HL-60/S4 treated with retinoic acid at 250 ng/mL for 4 days and 3 days (cell line): ENCODE measurements around the gene GCC1.
"Not testable (repeated sequence)": the region's sequence is repeated elsewhere in the genome, so short reads cannot be mapped to it uniquely, and the experiment has no call there.

ENCODE experiments used
- in situ Hi-C: fragments of 300-500 bp; cut with MboI; formaldehyde crosslinking; loops from 2 replicates; pipeline ENCODE4 v1.7.0; 2022; ENCODE audit warnings: low sequenced_read_pairs

GCC1 gene

GRCh38 chr7:127591189-127591588 is 5.8 kb upstream of the GCC1 start:
- in situ Hi-C loops: no loop called here

GRCh38 chr7:127589896-127590295 is 4.5 kb upstream of the GCC1 start:
- in situ Hi-C loops: no loop called here

- in situ Hi-C loops: no loop called here
Observed at GRCh38 chr7:127588697-127589482, 3.5 kb upstream of the GCC1 start.

GRCh38 chr7:127588019-127588696 is 2.8 kb upstream of the GCC1 start, which contains the start of gene ARF5:
ARF5 (plus strand) TSS chr7:127588411; CDS start chr7:127588499, 88 bp downstream.
- in situ Hi-C loops: no loop called here

- in situ Hi-C loops: no loop called here
Observed at GRCh38 chr7:127587663-127588018, 2.2 kb upstream of the GCC1 start.

GRCh38 chr7:127586346-127586745 is 950 bp upstream of the GCC1 start:
- in situ Hi-C loops: no loop called here

- in situ Hi-C loops: no loop called here
Observed at GRCh38 chr7:127584648-127585043, 750 bp downstream of the GCC1 start.

GRCh38 chr7:127582361-127582760 is 3.0 kb downstream of the GCC1 start:
- in situ Hi-C loops: no loop called here

GRCh38 chr7:127581716-127582115 is 3.7 kb downstream of the GCC1 start:
- in situ Hi-C loops: no loop called here

GRCh38 chr7:127580612-127581011 is 4.8 kb downstream of the GCC1 start:
- in situ Hi-C loops: no loop called here

GRCh38 chr7:127578711-127579275 is 6.6 kb downstream of the GCC1 start:
- in situ Hi-C loops: no loop called here

GRCh38 chr7:127578036-127578684 is 7.2 kb downstream of the GCC1 start:
- in situ Hi-C loops: no loop called here

- in situ Hi-C loops: no loop called here
Observed at GRCh38 chr7:127571741-127572505, 13.5 kb downstream of the GCC1 start.

GRCh38 chr7:127568034-127568433 is 17.4 kb downstream of the GCC1 start:
- in situ Hi-C loops: not testable (repeated sequence)

GRCh38 chr7:127566242-127566641 is 19.2 kb downstream of the GCC1 start:
- in situ Hi-C loops: no loop called here

GRCh38 chr7:127557803-127558202 is 27.6 kb downstream of the GCC1 start:
- in situ Hi-C loops: no loop called here

- in situ Hi-C loops: no loop called here
Observed at GRCh38 chr7:127556404-127556803, 29.0 kb downstream of the GCC1 start.

- in situ Hi-C loops: no loop called here
Observed at GRCh38 chr7:127551941-127552340, 33.5 kb downstream of the GCC1 start.

- in situ Hi-C loops: no loop called here
Observed at GRCh38 chr7:127550247-127550646, 35.1 kb downstream of the GCC1 start.

GRCh38 chr7:127546313-127546712 is 39.1 kb downstream of the GCC1 start:
- in situ Hi-C loops: no loop called here

- in situ Hi-C loops: no loop called here
Observed at GRCh38 chr7:127541548-127541947, 43.8 kb downstream of the GCC1 start.
